D341Med (cell line): ENCODE data around the gene CCNT1.
"Not testable (repeated sequence)": the region's sequence is repeated elsewhere in the genome, so short reads cannot be mapped to it uniquely, and the experiment has no call there.

Experiments used
- DNase-seq: peaks from one replicate; pipeline ENCODE4 v3.0.0; 2012; ENCODE audit warnings: low spot score

Gene CCNT1

GRCh38 chr12:48716493-48717251 is at the start of gene CCNT1:
CCNT1 (minus strand) TSS chr12:48716707; CDS start chr12:48716675, 32 bp downstream.
- DNase-seq = peak; percentile 98

- DNase-seq = no peak
Measured at GRCh38 chr12:48765753-48766162, 49.3 kb upstream of the CCNT1 start.

GRCh38 chr12:48764521-48764920 is 48.0 kb upstream of the CCNT1 start:
- no peak for DNase-seq

GRCh38 chr12:48758737-48759136 is 42.2 kb upstream of the CCNT1 start:
- no peak for DNase-seq

GRCh38 chr12:48758186-48758585 is 41.7 kb upstream of the CCNT1 start:
- DNase-seq = no peak

- no peak for DNase-seq
Measured at GRCh38 chr12:48750769-48751356, 34.4 kb upstream of the CCNT1 start.

GRCh38 chr12:48750215-48750614 is 33.7 kb upstream of the CCNT1 start:
- no peak for DNase-seq

GRCh38 chr12:48744251-48745008 is 27.9 kb upstream of the CCNT1 start:
- no peak for DNase-seq

GRCh38 chr12:48739618-48740269 is 23.2 kb upstream of the CCNT1 start:
- DNase-seq = no peak

GRCh38 chr12:48736456-48736855 is 19.9 kb upstream of the CCNT1 start:
- DNase-seq = no peak

GRCh38 chr12:48728807-48729206 is 12.3 kb upstream of the CCNT1 start:
- no peak for DNase-seq

GRCh38 chr12:48720737-48721136 is 4.2 kb upstream of the CCNT1 start:
- not testable (repeated sequence) for DNase-seq

GRCh38 chr12:48720171-48720570 is 3.7 kb upstream of the CCNT1 start:
- not testable (repeated sequence) for DNase-seq

GRCh38 chr12:48719002-48719401 is 2.5 kb upstream of the CCNT1 start:
- DNase-seq = not testable (repeated sequence)

GRCh38 chr12:48717252-48717695 is 767 bp upstream of the CCNT1 start:
- no peak for DNase-seq

GRCh38 chr12:48716168-48716492 is 377 bp downstream of the CCNT1 start:
- no peak for DNase-seq

- no peak for DNase-seq
Measured at GRCh38 chr12:48712209-48712608, 4.3 kb downstream of the CCNT1 start.

GRCh38 chr12:48698822-48699221 is 17.7 kb downstream of the CCNT1 start:
- DNase-seq = not testable (repeated sequence)

- DNase-seq = no peak
Measured at GRCh38 chr12:48696626-48697025, 19.9 kb downstream of the CCNT1 start.

- no peak for DNase-seq
Measured at GRCh38 chr12:48695859-48696258, 20.6 kb downstream of the CCNT1 start.

GRCh38 chr12:48694038-48694437 is 22.5 kb downstream of the CCNT1 start:
- no peak for DNase-seq

GRCh38 chr12:48693572-48693971 is 22.9 kb downstream of the CCNT1 start:
- DNase-seq = no peak
